HepG2 (cell line): Measurements from ENCODE around the gene MRPL34. TPM values are rescaled to one million over a fixed set of nuclear protein-coding genes. Genes with fewer than 3 reads are reported as not detected.

Experiments used
- BCLAF1 ChIP-seq: fragments of 450-650 bp; IDR thresholded peaks from 2 replicates; pipeline ENCODE4 v1.6.1; 2017; ENCODE audit warnings: mild to moderate bottlenecking
- CC2D1A ChIP-seq: sonication (generic); formaldehyde crosslinking; IDR thresholded peaks from 2 replicates; pipeline ENCODE4 v1.8.1; 2023; ENCODE audit warnings: mild to moderate bottlenecking, missing genetic modification reagents
- HDAC1 ChIP-seq: sonication (generic); formaldehyde crosslinking; IDR thresholded peaks from 2 replicates; pipeline ENCODE4 v1.5.1; 2020; ENCODE audit warnings: mild to moderate bottlenecking, missing genetic modification reagents
- NR1H2 ChIP-seq: sonication (generic); formaldehyde crosslinking; IDR thresholded peaks from 2 replicates; pipeline ENCODE4 v1.8.1; 2022; ENCODE audit warnings: low read depth, missing genetic modification reagents, borderline replicate concordance
- RNF219 ChIP-seq: sonication (generic); formaldehyde crosslinking; IDR thresholded peaks from 2 replicates; pipeline ENCODE4 v1.5.0; 2020; ENCODE audit warnings: mild to moderate bottlenecking, missing genetic modification reagents
- SIX4 ChIP-seq: sonication (generic); formaldehyde crosslinking; IDR thresholded peaks from 2 replicates; pipeline ENCODE4 v1.4.0; 2020; ENCODE audit warnings: missing genetic modification reagents
- TEAD3 ChIP-seq: optimal IDR thresholded peaks from 2 replicates; pipeline ENCODE3; 2016; ENCODE audit warnings: borderline replicate concordance
- USF2 ChIP-seq, 2 experiments: sonication (generic) in 1 of 2; formaldehyde crosslinking in 1 of 2; IDR thresholded peaks; 2 replicates each; pipeline versions ENCODE4 v1.5.1 to v1.6.1; 2011 to 2020; ENCODE audit warnings: borderline replicate concordance in 1 of 2, low read depth in 1 of 2, low read length in 1 of 2, mild to moderate bottlenecking in 1 of 2, missing genetic modification reagents in 1 of 2, moderate library complexity in 1 of 2
- ZNF546 ChIP-seq: sonication (generic); formaldehyde crosslinking; conservative IDR thresholded peaks from 2 replicates; pipeline ENCODE4 v1.8.1; 2023; ENCODE audit warnings: mild to moderate bottlenecking, missing genetic modification reagents
- ZNF569 ChIP-seq: sonication (generic); formaldehyde crosslinking; IDR thresholded peaks from 2 replicates; pipeline ENCODE4 v1.5.0; 2020; ENCODE audit warnings: mild to moderate bottlenecking, missing genetic modification reagents, moderate library complexity, borderline replicate concordance
- ZNF639 ChIP-seq: conservative IDR thresholded peaks from 2 replicates; pipeline ENCODE4 v1.6.1; 2018; ENCODE audit warnings: missing genetic modification reagents
- ZNF761 ChIP-seq: sonication (generic); formaldehyde crosslinking; conservative IDR thresholded peaks from 2 replicates; pipeline ENCODE4 v1.4.0; 2020; ENCODE audit warnings: mild to moderate bottlenecking, missing genetic modification reagents
- ZSCAN20 ChIP-seq: sonication (generic); formaldehyde crosslinking; IDR thresholded peaks from 2 replicates; pipeline ENCODE4 v1.4.0; 2020; ENCODE audit warnings: missing genetic modification reagents, mild to moderate bottlenecking, borderline replicate concordance
- polyA plus RNA-seq, 8 experiments: library from polyadenylated mRNA; depleted of rRNA in 3 of 8; stranded (reverse) in 7 of 8; unstranded in 1 of 8; fragments of >200 nt; fragmentation: Illumina TruSeq in 4 of 8; extraction: Trizol in 4 of 8; gene quantifications; 2 replicates each; pipeline versions ENCODE4 v1.2.1 to v1.2.3, GENCODE V29; 2011 to 2016; ENCODE audit warnings: low read depth in 4 of 8, missing spikeins in 1 of 8, mixed read lengths in 1 of 8; ENCODE audit not compliant: insufficient read depth in 1 of 8
- total RNA-seq, 5 experiments: library from RNA; depleted of rRNA; stranded (reverse); fragments of >200 nt; fragmentation: Illumina TruSeq; extraction: Trizol; gene quantifications; 2 replicates each; pipeline ENCODE4 v1.2.3, GENCODE V29; 2016; ENCODE audit warnings: low read depth in 1 of 5
- TF ChIP-seq, protein P1 (sequence below): sonication (generic); formaldehyde crosslinking; IDR thresholded peaks from 2 replicates; pipeline ENCODE4 v1.4.0; 2020; ENCODE audit warnings: missing genetic modification reagents
- TF ChIP-seq, protein P2 (sequence below): sonication (generic); formaldehyde crosslinking; IDR thresholded peaks from 2 replicates; pipeline ENCODE4 v1.4.0; 2020; ENCODE audit warnings: missing genetic modification reagents

MRPL34 gene
- total and polyA plus RNA-seq, 2 of the 13 experiments (the other 11 are each of a cell fraction or from before 2014, with no cell fraction given): 74.0 to 77.3 TPM

DNA sequence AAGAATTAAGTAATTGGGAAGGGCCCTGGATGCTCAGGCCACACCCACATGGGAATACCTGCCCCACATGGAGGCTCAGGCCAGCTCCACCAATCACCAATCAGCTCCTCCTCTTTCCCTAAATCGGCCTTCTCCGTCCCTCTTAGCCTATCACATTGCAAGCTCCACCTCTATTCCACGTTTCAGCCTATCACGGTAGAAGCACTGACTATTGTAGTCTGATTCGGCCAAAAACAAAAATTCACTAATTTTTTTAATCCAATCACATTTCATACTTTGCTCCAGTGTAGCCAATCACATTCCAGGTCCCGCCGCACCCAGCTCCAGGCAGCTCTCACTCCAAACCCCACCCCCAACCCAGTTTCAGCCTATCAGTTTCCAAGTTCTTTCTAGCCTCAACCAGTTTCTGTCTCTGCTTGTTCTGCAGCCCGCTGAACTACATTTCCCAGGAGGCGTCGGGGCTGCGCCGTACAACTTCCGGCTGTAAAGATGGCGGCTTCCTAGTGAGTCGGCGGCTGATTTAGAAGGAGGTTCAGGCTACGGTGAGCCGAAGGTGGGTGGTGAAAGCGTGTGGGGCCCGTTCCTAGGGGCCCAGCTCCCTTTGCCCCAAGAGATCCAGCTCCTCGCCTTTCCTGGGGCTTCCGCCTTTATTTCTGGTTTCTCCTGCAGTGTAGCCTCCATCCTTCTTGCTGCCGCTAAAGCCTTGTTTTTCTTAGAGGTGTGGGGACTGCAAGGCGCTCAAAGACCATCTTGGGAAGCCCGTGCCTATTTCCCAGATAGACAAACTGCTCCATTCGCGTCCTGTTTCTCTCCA is 38.5 kb upstream of the MRPL34 start, which contains the start of gene BABAM1 (continued):
- TF ChIP-seq ZSCAN20 (CRISPR knock-in tag): no peak
- TF ChIP-seq ZNF761: no peak
- no peak for TF ChIP-seq BCLAF1
- TF ChIP-seq HDAC1 (CRISPR knock-in tag): peak; percentile 89
- TF ChIP-seq RNF219: no peak
- TF ChIP-seq, protein P1, sequence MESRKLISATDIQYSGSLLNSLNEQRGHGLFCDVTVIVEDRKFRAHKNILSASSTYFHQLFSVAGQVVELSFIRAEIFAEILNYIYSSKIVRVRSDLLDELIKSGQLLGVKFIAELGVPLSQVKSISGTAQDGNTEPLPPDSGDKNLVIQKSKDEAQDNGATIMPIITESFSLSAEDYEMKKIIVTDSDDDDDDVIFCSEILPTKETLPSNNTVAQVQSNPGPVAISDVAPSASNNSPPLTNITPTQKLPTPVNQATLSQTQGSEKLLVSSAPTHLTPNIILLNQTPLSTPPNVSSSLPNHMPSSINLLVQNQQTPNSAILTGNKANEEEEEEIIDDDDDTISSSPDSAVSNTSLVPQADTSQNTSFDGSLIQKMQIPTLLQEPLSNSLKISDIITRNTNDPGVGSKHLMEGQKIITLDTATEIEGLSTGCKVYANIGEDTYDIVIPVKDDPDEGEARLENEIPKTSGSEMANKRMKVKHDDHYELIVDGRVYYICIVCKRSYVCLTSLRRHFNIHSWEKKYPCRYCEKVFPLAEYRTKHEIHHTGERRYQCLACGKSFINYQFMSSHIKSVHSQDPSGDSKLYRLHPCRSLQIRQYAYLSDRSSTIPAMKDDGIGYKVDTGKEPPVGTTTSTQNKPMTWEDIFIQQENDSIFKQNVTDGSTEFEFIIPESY (CRISPR knock-in tag): no peak
- TF ChIP-seq, protein P2, sequence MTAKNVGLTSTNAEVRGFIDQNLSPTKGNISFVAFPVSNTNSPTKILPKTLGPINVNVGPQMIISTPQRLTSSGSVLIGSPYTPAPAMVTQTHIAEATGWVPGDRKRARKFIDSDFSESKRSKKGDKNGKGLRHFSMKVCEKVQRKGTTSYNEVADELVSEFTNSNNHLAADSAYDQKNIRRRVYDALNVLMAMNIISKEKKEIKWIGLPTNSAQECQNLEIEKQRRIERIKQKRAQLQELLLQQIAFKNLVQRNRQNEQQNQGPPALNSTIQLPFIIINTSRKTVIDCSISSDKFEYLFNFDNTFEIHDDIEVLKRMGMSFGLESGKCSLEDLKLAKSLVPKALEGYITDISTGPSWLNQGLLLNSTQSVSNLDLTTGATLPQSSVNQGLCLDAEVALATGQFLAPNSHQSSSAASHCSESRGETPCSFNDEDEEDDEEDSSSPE (CRISPR knock-in tag): peak; percentile 67
- no peak for TF ChIP-seq ZNF569 (CRISPR knock-in tag)
- TF ChIP-seq NR1H2 (CRISPR knock-in tag): no peak
- peak; percentile 73 for TF ChIP-seq TEAD3 (CRISPR knock-in tag)
- TF ChIP-seq SIX4 (CRISPR knock-in tag): 0 out of 2 replicates have a peak, but pooled peaks have one; percentile 17
- no peak for TF ChIP-seq USF2 (IDR thresholded peaks at IDR 0.05; ENCODE audit: low read depth, low read length)
- peak; percentile 18; the same call in 1 of the 2 replicates for TF ChIP-seq USF2 (CRISPR knock-in tag; IDR thresholded peaks at IDR 0.05; ENCODE audit: borderline replicate concordance)
- TF ChIP-seq ZNF546: no peak
- TF ChIP-seq CC2D1A: 0 out of 2 replicates have a peak, but pooled peaks have one; percentile 21
- TF ChIP-seq ZNF639 (CRISPR knock-in tag): peak; percentile 44; the same call in 1 of the 2 replicates
